ENCODE measurements around the gene DMAC1.

DNA sequence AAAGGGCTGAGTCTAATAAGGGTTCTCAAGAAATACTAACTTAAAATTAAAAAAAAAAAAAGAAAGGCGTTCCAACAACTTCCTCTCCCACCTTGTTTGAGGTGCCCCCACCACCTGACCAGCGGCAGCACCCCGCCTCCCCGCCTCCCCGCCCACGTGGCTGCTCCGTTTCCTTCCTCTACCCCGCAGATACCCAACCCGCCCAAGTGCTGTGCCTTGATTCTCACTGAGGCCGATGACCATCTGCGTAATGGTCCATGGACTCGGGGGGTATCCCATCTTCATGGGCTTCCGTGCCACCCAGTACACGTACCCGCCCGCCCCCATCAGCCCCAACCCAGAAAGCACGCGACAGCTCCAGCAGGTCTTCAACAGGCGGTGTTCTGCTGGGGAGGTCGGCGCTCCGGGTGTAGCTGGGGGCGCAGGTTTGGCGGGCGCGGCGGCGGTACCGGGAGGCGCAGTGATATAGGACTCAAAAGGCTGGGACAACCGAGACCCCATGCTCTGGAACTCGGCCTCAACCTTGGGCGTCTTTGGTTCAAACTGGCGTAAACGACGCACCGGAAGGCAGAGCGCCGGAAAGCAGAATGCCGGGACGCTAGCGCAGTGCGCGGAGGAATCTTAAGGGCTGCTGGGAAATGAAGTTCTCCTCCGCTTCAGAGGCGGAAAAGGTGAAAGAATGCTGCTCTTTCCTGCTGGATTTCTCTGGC lies at the start of gene DMAC1:
- TF ChIP-seq EZH2 (IDR thresholded peaks at IDR 0.05; ENCODE audit: borderline replicate concordance, low read length): no peak
- TF ChIP-seq, protein P1, sequence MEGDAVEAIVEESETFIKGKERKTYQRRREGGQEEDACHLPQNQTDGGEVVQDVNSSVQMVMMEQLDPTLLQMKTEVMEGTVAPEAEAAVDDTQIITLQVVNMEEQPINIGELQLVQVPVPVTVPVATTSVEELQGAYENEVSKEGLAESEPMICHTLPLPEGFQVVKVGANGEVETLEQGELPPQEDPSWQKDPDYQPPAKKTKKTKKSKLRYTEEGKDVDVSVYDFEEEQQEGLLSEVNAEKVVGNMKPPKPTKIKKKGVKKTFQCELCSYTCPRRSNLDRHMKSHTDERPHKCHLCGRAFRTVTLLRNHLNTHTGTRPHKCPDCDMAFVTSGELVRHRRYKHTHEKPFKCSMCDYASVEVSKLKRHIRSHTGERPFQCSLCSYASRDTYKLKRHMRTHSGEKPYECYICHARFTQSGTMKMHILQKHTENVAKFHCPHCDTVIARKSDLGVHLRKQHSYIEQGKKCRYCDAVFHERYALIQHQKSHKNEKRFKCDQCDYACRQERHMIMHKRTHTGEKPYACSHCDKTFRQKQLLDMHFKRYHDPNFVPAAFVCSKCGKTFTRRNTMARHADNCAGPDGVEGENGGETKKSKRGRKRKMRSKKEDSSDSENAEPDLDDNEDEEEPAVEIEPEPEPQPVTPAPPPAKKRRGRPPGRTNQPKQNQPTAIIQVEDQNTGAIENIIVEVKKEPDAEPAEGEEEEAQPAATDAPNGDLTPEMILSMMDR (IDR thresholded peaks at IDR 0.05; ENCODE audit: low read length): no peak

Measured in OCI-LY1 (cell line).